ENCODE measurements around the gene CEP72. TPM values are rescaled to one million over a fixed set of nuclear protein-coding genes. Genes with fewer than 3 reads are reported as not detected.

The CEP72 gene, protein sequence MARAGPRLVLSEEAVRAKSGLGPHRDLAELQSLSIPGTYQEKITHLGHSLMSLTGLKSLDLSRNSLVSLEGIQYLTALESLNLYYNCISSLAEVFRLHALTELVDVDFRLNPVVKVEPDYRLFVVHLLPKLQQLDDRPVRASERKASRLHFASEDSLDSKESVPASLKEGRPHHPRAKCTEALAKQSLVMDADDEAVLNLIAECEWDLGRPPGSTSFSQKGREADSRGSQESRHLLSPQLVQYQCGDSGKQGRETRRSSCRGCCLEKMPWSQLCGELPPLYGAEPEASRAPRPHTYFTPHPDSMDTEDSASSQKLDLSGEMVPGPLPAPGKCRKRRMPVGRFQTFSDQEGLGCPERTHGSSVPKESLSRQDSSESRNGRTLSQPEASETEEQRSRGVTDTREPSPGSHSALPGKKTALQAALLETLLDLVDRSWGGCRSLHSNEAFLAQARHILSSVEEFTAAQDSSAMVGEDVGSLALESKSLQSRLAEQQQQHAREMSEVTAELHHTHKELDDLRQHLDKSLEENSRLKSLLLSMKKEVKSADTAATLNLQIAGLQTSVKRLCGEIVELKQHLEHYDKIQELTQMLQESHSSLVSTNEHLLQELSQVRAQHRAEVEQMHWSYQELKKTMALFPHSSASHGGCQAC
- total RNA-seq (10 to 100 TPM in 1 of 2 donors, 1 to 10 TPM in 1; 5.5 to 13.1 TPM), polyA plus RNA-seq (ENCODE audit: insufficient read length in 6 of 6) (10 to 100 TPM in 4 of 6 donors, 1 to 10 TPM in 2; 8.6 to 11.2 (median 10.7) TPM)
- long read RNA-seq, donor 1, partial matches to known transcripts = 0 of 1 reads
- long read RNA-seq, donor 1, other reads (novel, unspliced or antisense) = 0 of 1 reads
- long read RNA-seq, donor 2, partial matches to known transcripts = 0 of 1 reads
- long read RNA-seq, donor 2, other reads (novel, unspliced or antisense) = 0 of 1 reads
- long read RNA-seq, donor 3 = 0 reads
- long read RNA-seq, donor 4 = 0 reads
- long read RNA-seq, donor 5, partial matches to known transcripts = 0 of 2 reads
- long read RNA-seq, donor 5, other reads (novel, unspliced or antisense) = 0 of 2 reads
- long read RNA-seq, donor 6 = 0 reads
- long read RNA-seq, donor 7 = 0 reads
- long read RNA-seq, donor 8, partial matches to known transcripts = 0 of 1 reads
- long read RNA-seq, donor 8, other reads (novel, unspliced or antisense) = 0 of 1 reads
- long read RNA-seq, donor 9 = 0 reads
- long read RNA-seq, donor 10, partial matches to known transcripts = 0 of 2 reads
- long read RNA-seq, donor 10, other reads (novel, unspliced or antisense) = 1 of 2 reads
- long read RNA-seq, donor 11, partial matches to known transcripts = 0 of 2 reads
- long read RNA-seq, donor 11, other reads (novel, unspliced or antisense) = 0 of 2 reads
- long read RNA-seq, donor 12, partial matches to known transcripts = 0 of 1 reads
- long read RNA-seq, donor 12, other reads (novel, unspliced or antisense) = 0 of 1 reads

DNA sequence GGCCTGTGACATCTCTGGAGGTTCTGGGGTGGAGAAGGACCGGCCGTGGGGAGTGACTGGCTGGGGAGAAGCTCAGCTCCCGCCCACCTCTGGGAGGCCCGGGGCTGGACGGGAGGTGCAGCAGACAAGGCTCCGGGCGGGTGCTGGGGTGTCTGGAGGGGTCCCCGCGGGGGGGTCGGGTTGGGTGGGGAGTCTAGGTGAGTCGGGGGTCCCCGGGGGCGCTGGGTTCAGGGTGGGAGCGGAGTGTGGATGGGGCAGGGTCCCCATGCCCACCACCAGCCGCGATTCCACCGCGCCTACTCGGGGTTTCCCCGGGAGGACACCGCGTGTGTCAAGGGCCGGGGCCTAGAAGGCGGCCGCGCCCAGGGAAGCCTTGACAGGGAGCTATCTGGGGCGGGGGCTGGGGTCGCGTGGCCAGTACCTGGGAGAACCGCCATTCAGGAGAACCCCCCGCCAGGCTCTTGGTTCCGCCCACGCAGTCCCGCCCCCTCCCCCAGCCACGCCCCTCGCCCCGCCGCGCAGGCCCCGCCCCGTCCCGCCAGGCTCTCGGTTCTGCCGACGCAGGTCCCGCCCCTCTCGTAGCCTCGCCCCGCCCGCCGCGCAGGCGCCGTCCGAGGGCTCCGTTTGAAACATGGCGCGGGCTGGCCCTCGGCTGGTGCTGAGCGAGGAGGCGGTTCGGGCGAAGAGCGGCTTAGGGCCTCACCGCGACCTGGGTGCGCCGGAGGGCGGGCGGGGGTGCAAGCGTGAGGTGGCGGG, at the start of gene CEP72:
CEP72 (plus strand) TSS at position 610 of the 756 bp plus-strand sequence; CDS start at position 632, 22 bp downstream.
- Histone ChIP-seq H3K36me3 (no peaks in the 10 kb centered on the region), H3K4me1 (peaks cover 0 to 14% of the 10 kb centered on the region in 2 donors), H3K9me3 (no peaks in the 10 kb centered on the region), H3K27me3 (peaks cover under 1 to 21% of the 10 kb centered on the region in 2 donors), H3K4me3 (peak within 1 kb of the TSS; percentile 78 to 88), H3K27ac (peak within 1 kb of the TSS in 1 of 2 donors; percentile 13)
- DNase-seq (peak; percentile 79 to 99 (median 94)), ATAC-seq (peak; percentile 95)
- TF ChIP-seq, protein P1, sequence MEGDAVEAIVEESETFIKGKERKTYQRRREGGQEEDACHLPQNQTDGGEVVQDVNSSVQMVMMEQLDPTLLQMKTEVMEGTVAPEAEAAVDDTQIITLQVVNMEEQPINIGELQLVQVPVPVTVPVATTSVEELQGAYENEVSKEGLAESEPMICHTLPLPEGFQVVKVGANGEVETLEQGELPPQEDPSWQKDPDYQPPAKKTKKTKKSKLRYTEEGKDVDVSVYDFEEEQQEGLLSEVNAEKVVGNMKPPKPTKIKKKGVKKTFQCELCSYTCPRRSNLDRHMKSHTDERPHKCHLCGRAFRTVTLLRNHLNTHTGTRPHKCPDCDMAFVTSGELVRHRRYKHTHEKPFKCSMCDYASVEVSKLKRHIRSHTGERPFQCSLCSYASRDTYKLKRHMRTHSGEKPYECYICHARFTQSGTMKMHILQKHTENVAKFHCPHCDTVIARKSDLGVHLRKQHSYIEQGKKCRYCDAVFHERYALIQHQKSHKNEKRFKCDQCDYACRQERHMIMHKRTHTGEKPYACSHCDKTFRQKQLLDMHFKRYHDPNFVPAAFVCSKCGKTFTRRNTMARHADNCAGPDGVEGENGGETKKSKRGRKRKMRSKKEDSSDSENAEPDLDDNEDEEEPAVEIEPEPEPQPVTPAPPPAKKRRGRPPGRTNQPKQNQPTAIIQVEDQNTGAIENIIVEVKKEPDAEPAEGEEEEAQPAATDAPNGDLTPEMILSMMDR (IDR thresholded peaks at IDR 0.05) = no peak
- intact Hi-C loops (cut with DNase I) = no loop called here

DNA sequence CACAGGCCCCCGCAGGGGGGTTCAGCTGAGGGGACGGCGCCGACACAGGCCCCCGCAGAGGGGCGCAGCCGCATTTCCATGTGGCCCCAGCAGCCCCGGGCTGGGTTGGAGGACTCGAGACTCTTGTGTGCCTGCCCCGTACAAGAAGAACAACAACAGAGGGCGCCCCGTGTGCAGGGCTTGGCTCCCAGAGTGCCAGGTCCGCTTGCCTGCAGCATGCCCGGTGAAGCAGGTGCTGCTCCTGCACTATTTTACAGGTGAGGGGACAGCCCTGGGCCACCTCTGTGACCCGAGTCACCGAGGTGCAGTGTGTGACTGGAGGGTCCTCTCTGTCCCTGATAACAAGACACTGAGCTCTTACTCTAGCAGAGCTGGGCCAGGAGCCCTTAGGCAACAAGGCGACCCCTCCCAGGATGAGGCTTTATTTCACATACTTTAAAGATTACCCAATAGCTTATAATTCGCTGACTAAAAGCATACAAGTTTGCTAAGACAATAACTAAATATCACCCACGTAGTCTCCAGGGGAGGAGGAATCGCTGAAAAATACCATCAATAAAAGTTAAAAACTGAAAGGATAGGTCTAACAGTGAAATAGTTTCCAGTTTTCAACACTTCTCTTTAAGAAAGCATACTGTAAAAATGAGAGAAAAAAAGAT, 46.2 kb upstream of the CEP72 start:
- Histone ChIP-seq H3K4me1 (no peaks in the 10 kb centered on the region), H3K9me3 (no peaks in the 10 kb centered on the region), H3K4me3 (no peak overlapping the region), H3K27me3 (peaks cover 15 to 77% of the 10 kb centered on the region in 2 donors), H3K36me3 (no peaks in the 10 kb centered on the region), H3K27ac (no peak overlapping the region)
- intact Hi-C loops (cut with DNase I) = no loop called here
- ATAC-seq (peak; percentile 33), DNase-seq (peak in 1 of 4 donors; percentile 20)
- TF ChIP-seq, protein P1 (IDR thresholded peaks at IDR 0.05) = no peak

DNA sequence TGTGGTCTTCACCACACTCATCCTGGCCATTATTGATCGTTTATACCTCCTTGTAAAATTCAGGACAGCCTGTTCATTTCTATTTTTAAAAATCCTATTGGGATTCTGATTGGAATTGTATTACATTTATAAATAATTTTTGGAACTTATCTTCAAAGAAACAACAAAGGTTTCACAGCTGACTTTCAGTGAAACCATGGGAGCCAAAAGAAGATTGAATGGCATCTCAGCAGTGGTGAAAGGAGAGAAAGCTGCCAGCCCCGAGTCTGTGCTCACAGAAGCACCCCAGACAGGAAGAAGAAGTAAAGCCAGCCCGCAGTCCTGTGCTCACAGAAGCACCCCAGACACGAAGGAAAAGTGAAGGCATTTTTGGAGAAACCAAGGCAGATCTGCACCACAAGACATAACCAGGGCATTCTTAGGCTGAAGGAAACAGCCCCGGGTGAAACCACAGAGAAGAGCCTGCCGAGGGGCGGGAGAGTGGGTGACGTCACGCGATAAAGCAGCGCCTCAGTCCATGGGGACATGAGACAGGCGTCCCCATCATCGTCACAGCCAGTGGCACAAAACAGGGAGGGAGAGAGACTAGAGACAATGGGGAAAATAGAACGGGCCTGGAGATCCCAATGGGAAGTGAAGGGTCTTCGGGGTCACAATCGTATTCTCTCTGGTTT, 45.4 kb upstream of the CEP72 start:
- no peak for DNase-seq
- ATAC-seq = no peak
- H3K9me3 ChIP-seq = no peaks in the 10 kb centered on the region
- no peak overlapping the region for H3K4me3 ChIP-seq
- H3K27me3 ChIP-seq = peaks cover 8 to 76% of the 10 kb centered on the region in 2 donors
- H3K36me3 ChIP-seq = no peaks in the 10 kb centered on the region
- H3K4me1 ChIP-seq = no peaks in the 10 kb centered on the region
- H3K27ac ChIP-seq = no peak overlapping the region
- intact Hi-C loops (cut with DNase I) = no loop called here
- TF ChIP-seq, protein P1 (IDR thresholded peaks at IDR 0.05) = no peak

DNA sequence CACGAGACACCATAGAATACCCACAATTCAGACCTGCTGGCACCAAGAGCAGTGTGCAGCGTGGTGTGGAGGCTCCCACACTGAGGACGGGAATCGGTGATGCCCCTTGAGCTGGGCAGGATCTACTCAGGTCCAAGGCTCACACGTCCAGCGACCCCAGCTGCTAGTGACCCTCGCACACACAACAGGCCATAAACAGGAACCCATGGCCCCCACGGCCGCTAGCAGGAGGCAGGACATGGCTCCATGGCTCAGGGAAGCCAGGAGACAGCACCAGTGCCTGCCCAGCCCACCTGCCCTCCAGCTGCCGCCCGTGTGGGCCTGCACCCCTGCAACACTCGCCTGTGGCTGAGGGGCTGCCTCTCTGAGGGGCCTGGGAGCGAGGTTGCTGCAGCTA, 44.5 kb upstream of the CEP72 start:
- H3K27me3 ChIP-seq = peaks cover 8 to 78% of the 10 kb centered on the region in 2 donors
- H3K4me3 ChIP-seq = no peak overlapping the region
- H3K27ac ChIP-seq = no peak overlapping the region
- H3K36me3 ChIP-seq = no peaks in the 10 kb centered on the region
- ATAC-seq (no peak), DNase-seq (no peak)
- no peaks in the 10 kb centered on the region for H3K9me3 ChIP-seq
- TF ChIP-seq, protein P1 (IDR thresholded peaks at IDR 0.05) = no peak
- H3K4me1 ChIP-seq = no peaks in the 10 kb centered on the region
- intact Hi-C loops (cut with DNase I) = no loop called here

All from left lung (tissue), 14 donors.